HCT116 (cell line): Measurements from ENCODE around the gene CXXC5. TPM values are rescaled to one million over a fixed set of nuclear protein-coding genes. Genes with fewer than 3 reads are reported as not detected.

ENCODE experiments used
- ATAC-seq: fragments of 200-7000 bp; cut with Tn5 transposase; 2 replicates; pipeline ENCODE4 v1.9.1; 2020; ENCODE audit warnings: mild to moderate bottlenecking, moderate library complexity
- BruUV-seq: library from RNA; stranded (reverse); fragments of 400-500 nt; replicated peaks from 2 replicates; lab custom pipeline; 2021; lab: Mats Ljungman, UMichigan
- CTCF ChIA-PET: fragments of 300-600 bp; sonication (Branson Sonifier 250); formaldehyde crosslinking; loops from one replicate; lab custom pipeline; 2021; ENCODE audit warnings: antibody characterized with exemption; lab: Charles Lee
- POLR2A ChIA-PET: fragments of 300-600, 350-600 bp; sonication (Branson Sonifier 250); formaldehyde crosslinking; loops from one replicate; lab custom pipeline; 2021; ENCODE audit warnings: antibody characterized with exemption; lab: Charles Lee
- RAD21 ChIA-PET, 2 experiments: fragments of 300-600 bp; sonication (Branson Sonifier 250); formaldehyde crosslinking; loops; one replicate each; lab custom pipeline; 2023; ENCODE audit warnings: low total read pairs in 2 of 2; ENCODE audit not compliant: uncharacterized antibody in 2 of 2, unreplicated experiment in 2 of 2, low non-redundant PET in 1 of 2; lab: Charles Lee
- DNase-seq: peaks from one replicate; pipeline ENCODE4 v3.0.0-alpha.2; 2010; ENCODE audit warnings: low read depth, low spot score
- H2AFZ ChIP-seq: fragments of 200-600 bp; shearing (Covaris generic), sonication (generic); 2 replicates; pipeline ENCODE4 v1.6.1; 2017; ENCODE audit warnings: low read depth, mixed run types, mixed read lengths, antibody characterized with exemption, low read length; ENCODE audit not compliant: poor library complexity, severe bottlenecking
- H3K27ac ChIP-seq: 2 replicates; pipeline ENCODE4 v1.5.1; 2012; ENCODE audit warnings: low read depth, low read length
- H3K27me3 ChIP-seq: fragments of 200-600 bp; sonication (generic); 2 replicates; pipeline ENCODE4 v1.6.1; 2016; ENCODE audit warnings: mixed run types, low read length, mixed read lengths; ENCODE audit not compliant: insufficient read depth
- H3K36me3 ChIP-seq, 2 experiments: fragments of 200-500 bp in 1 of 2; fragments of 200-600 bp in 1 of 2; sonication (Bioruptor generic) in 1 of 2; sonication (generic) in 1 of 2; 2 replicates each; pipeline versions ENCODE4 v1.5.1 to v1.6.1; 2014 to 2016; ENCODE audit warnings: low read length in 2 of 2, inconsistent platforms in 1 of 2, mixed read lengths in 1 of 2, mixed run types in 1 of 2; ENCODE audit not compliant: insufficient read depth in 2 of 2, control insufficient read depth in 1 of 2
- H3K4me1 ChIP-seq, 2 experiments: fragments of 200-600 bp in 1 of 2; sonication (generic) in 1 of 2; 2 replicates each; pipeline versions ENCODE4 v1.5.1 to v1.6.1; 2012 to 2017; ENCODE audit warnings: low read length in 2 of 2, inconsistent platforms in 1 of 2, mild to moderate bottlenecking in 1 of 2, mixed read lengths in 1 of 2, mixed run types in 1 of 2, moderate library complexity in 1 of 2; ENCODE audit not compliant: insufficient read depth in 2 of 2, control insufficient read depth in 1 of 2
- H3K4me2 ChIP-seq: fragments of 200-600 bp; sonication (generic); 2 replicates; pipeline ENCODE4 v1.6.1; 2017; ENCODE audit warnings: mixed run types, low read length, mixed read lengths
- H3K4me3 ChIP-seq, 2 experiments: fragments of 200-600 bp in 1 of 2; sonication (generic) in 1 of 2; replicated peaks in 1 of 2; 2 replicates each; pipeline ENCODE4 v1.5.1; 2011 to 2016; ENCODE audit warnings: low read length in 2 of 2, control low read depth in 1 of 2, low read depth in 1 of 2, mild to moderate bottlenecking in 1 of 2, mixed read lengths in 1 of 2, mixed run types in 1 of 2
- H3K79me2 ChIP-seq: fragments of 200-600 bp; sonication (generic); 2 replicates; pipeline ENCODE4 v1.6.1; 2017; ENCODE audit warnings: mild to moderate bottlenecking, mixed run types, low read length, moderate library complexity, mixed read lengths; ENCODE audit not compliant: insufficient read depth
- H3K9ac ChIP-seq: fragments of 200-600 bp; sonication (generic); 2 replicates; pipeline ENCODE4 v1.6.1; 2016; ENCODE audit warnings: low read length, mixed read lengths
- H3K9me2 ChIP-seq: fragments of 200-600 bp; sonication (generic), shearing (Covaris generic); 2 replicates; pipeline ENCODE4 v1.6.1; 2017; ENCODE audit warnings: mixed run types, mild to moderate bottlenecking, moderate library complexity; ENCODE audit not compliant: insufficient read depth
- H3K9me3 ChIP-seq, 2 experiments: fragments of 200-500 bp in 1 of 2; fragments of 200-600 bp in 1 of 2; sonication (Bioruptor generic) in 1 of 2; sonication (generic) in 1 of 2; 2 replicates each; pipeline ENCODE4 v1.6.1; 2014 to 2017; ENCODE audit warnings: low read length in 2 of 2, mixed read lengths in 2 of 2, inconsistent platforms in 1 of 2, low read depth in 1 of 2, mild to moderate bottlenecking in 1 of 2, mixed run types in 1 of 2, moderate library complexity in 1 of 2; ENCODE audit not compliant: control insufficient read depth in 1 of 2, insufficient read depth in 1 of 2
- H4K20me1 ChIP-seq: fragments of 200-600 bp; sonication (generic), shearing (Covaris generic); 2 replicates; pipeline ENCODE4 v1.6.1; 2017; ENCODE audit warnings: mixed run types, mild to moderate bottlenecking, moderate library complexity; ENCODE audit not compliant: insufficient read depth
- ELF1 ChIP-seq: IDR thresholded peaks from 2 replicates; pipeline ENCODE4 v1.6.1; 2012; ENCODE audit warnings: low read depth, borderline replicate concordance
- EZH2 ChIP-seq: fragments of 200-600 bp; sonication (generic); IDR thresholded peaks from 2 replicates; pipeline ENCODE4 v1.6.1; 2017; ENCODE audit warnings: antibody characterized with exemption, mixed run types
- FOSL1 ChIP-seq: IDR thresholded peaks from 2 replicates; pipeline ENCODE4 v1.6.1; 2012; ENCODE audit warnings: low read depth
- POLR2A ChIP-seq: IDR thresholded peaks from 2 replicates; pipeline ENCODE4 v1.7.0; 2011; ENCODE audit warnings: borderline replicate concordance; ENCODE audit not compliant: insufficient read depth, insufficient read length; ENCODE audit errors: extremely low read depth
- POLR2AphosphoS5 ChIP-seq: IDR thresholded peaks from 2 replicates; pipeline ENCODE4 v1.6.1; 2011; ENCODE audit warnings: mild to moderate bottlenecking, low read depth, low read length, moderate library complexity
- SP1 ChIP-seq: IDR thresholded peaks from 2 replicates; pipeline ENCODE4 v1.6.1; 2012; ENCODE audit warnings: low read depth
- YY1 ChIP-seq: IDR thresholded peaks from 2 replicates; pipeline ENCODE4 v1.6.1; 2011; ENCODE audit warnings: low read length, low read depth, moderate library complexity, mild to moderate bottlenecking; ENCODE audit not compliant: insufficient replicate concordance; ENCODE audit errors: extremely low read depth
- ZFX ChIP-seq: fragments of 450-650 bp; IDR thresholded peaks from 2 replicates; pipeline ENCODE4 v1.6.1; 2017
- ZNF274 ChIP-seq: fragments of 200-500 bp; sonication (Bioruptor generic); IDR thresholded peaks from 2 replicates; pipeline ENCODE4 v1.6.1; 2014; ENCODE audit warnings: mild to moderate bottlenecking, low read depth, low read length, inconsistent platforms
- intact Hi-C: fragments of 100-400 bp; cut with micrococcal nuclease; formaldehyde crosslinking; loops from 2 replicates; pipeline ENCODE4 v1.10.0; 2022
- total RNA-seq: library from RNA; stranded (reverse); gene quantifications from one replicate; pipeline ENCODE4 v1.2.1, GENCODE V29; 2021; ENCODE audit not compliant: unreplicated experiment
- TF ChIP-seq, protein P1 (sequence below): IDR thresholded peaks from 2 replicates; pipeline ENCODE4 v1.6.1; 2011; ENCODE audit warnings: mild to moderate bottlenecking, low read length, moderate library complexity; ENCODE audit not compliant: insufficient replicate concordance; ENCODE audit errors: extremely low read depth

Gene CXXC5
- total RNA-seq, 1 experiment from 2014 or later: 43.1 TPM

DNA sequence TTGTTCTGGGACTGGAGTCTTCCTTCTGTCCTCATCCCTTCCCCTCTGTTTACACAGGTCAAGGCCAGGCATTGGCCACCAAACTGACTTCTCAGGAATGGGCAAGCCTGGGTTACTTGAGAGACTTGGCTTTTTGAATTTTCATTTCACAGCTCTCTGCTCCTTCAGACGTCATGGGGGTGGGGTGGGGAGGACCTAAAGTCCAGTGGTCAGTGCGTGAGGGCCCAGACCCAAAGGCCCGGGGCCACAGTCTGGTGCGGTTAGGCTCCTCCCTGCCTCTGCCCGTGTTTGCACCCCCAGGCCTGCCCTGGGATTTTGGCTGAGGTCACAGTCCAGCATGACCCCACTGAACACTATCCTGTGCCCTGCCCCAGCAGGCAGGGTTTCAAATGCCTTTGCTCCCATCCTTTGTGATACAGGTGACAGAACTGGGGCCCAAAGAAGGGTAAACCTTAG is 4.1 kb upstream of the CXXC5 start:
- Histone ChIP-seq H3K9ac (no peak overlapping the region), H3K27me3 (no peaks in the 10 kb centered on the region), H3K4me2 (peak overlapping the region; percentile 64), H3K9me2 (no peaks in the 10 kb centered on the region), H3K9me3 (no peaks in the 10 kb centered on the region), H4K20me1 (no peaks in the 10 kb centered on the region), H3K79me2 (peaks cover 6% of the 10 kb centered on the region), H3K36me3 (no peaks in the 10 kb centered on the region), H2AFZ (no peak overlapping the region), H3K4me1 (peaks cover 47 to 67% of the 10 kb centered on the region in 2 experiments), H3K4me3 (no peak overlapping the region), H3K27ac (no peak overlapping the region)
- TF ChIP-seq FOSL1: no peak
- no peak for TF ChIP-seq POLR2A
- TF ChIP-seq ZFX: no peak
- no peak for TF ChIP-seq SP1
- no peak for TF ChIP-seq EZH2
- no peak for TF ChIP-seq YY1
- TF ChIP-seq ELF1: no peak
- RAD21 ChIA-PET: interaction anchor here in 1 of 2 experiments (0.5 kb wide), 1 partner anchor 17 kb away, joined by 3 read pairs; no protein-coding TSS in a partner anchor
- BruUV-seq: no TSS peak
- intact Hi-C loops: no loop called here
- POLR2A ChIA-PET: interaction anchor here (1.2 kb wide), 1 partner anchor 17 kb away, joined by 4 read pairs; no protein-coding TSS in a partner anchor
- CTCF ChIA-PET: interaction anchor here (1.5 kb wide), 1 partner anchor 121 kb away, joined by 4 read pairs; no protein-coding TSS in a partner anchor
- ATAC-seq: no peak
- DNase-seq: no peak

DNA sequence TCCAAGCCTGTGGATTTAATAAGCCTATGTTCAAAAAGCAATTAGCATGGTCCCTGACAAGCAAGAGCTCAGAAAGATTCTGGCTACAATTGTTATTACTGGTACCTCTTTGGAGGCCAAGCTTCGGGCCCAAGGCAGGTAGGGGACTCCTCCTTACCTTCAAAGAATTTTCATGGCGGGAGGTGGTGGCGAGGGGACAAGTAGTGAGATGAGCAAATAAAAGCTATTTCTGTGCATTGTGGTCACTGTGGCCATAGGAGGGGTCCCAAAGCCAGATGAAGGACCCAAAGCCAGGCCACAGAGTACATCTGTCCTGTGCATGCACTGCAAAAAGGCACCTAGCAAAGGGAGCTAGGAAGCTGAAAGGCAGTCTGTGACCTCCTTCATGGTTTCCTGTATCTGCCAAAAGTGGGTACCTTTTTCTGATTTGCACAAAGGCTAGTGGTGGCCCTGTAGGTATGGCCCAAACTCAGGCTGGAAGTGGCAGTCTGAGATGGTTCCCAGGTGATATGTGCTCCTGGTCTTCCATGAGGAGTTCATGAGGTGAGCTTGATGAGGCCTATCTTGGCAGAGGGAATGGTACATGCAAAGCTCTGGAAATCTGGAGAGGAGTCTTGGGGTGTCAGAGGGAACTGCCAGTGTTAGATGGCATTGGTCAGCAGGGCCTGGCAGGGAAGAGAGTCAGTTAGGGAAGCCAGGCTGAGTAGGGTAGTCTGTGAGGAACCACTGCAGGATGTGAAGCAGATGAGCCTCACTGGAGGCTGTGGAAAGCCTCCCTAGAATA is 3.3 kb upstream of the CXXC5 start:
- DNase-seq: no peak
- H3K79me2 ChIP-seq: peaks cover 14% of the 10 kb centered on the region
- H3K9me2 ChIP-seq: no peaks in the 10 kb centered on the region
- no peaks in the 10 kb centered on the region for H3K9me3 ChIP-seq
- CTCF ChIA-PET: interaction anchor here (1.2 to 1.5 kb wide), 2 partner anchors 9 to 121 kb away, joined by 3 to 4 read pairs; no protein-coding TSS in a partner anchor
- intact Hi-C loops: no loop called here
- H4K20me1 ChIP-seq: no peaks in the 10 kb centered on the region
- BruUV-seq: no TSS peak
- no peaks in the 10 kb centered on the region for H3K27me3 ChIP-seq
- no peak overlapping the region for H3K9ac ChIP-seq
- RAD21 ChIA-PET: interaction anchor here in 1 of 2 experiments (0.5 kb wide), 1 partner anchor 16 kb away, joined by 3 read pairs; no protein-coding TSS in a partner anchor
- H3K4me1 ChIP-seq: peaks cover 40 to 63% of the 10 kb centered on the region in 2 experiments
- no peak overlapping the region for H3K4me2 ChIP-seq
- ATAC-seq: no peak
- no peaks in the 10 kb centered on the region for H3K36me3 ChIP-seq
- POLR2A ChIA-PET: no interaction called here
- no peak overlapping the region for H3K27ac ChIP-seq
- no peak overlapping the region for H3K4me3 ChIP-seq
- no peak for TF ChIP-seq EZH2
- TF ChIP-seq, protein P1, sequence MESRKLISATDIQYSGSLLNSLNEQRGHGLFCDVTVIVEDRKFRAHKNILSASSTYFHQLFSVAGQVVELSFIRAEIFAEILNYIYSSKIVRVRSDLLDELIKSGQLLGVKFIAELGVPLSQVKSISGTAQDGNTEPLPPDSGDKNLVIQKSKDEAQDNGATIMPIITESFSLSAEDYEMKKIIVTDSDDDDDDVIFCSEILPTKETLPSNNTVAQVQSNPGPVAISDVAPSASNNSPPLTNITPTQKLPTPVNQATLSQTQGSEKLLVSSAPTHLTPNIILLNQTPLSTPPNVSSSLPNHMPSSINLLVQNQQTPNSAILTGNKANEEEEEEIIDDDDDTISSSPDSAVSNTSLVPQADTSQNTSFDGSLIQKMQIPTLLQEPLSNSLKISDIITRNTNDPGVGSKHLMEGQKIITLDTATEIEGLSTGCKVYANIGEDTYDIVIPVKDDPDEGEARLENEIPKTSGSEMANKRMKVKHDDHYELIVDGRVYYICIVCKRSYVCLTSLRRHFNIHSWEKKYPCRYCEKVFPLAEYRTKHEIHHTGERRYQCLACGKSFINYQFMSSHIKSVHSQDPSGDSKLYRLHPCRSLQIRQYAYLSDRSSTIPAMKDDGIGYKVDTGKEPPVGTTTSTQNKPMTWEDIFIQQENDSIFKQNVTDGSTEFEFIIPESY: no peak
- TF ChIP-seq SP1: no peak
- no peak for TF ChIP-seq ZNF274
- TF ChIP-seq ELF1: no peak
- no peak for TF ChIP-seq POLR2AphosphoS5
- no peak for TF ChIP-seq YY1
- H2AFZ ChIP-seq: no peak overlapping the region
